ENCODE data around the gene PAPPA2. TPM values are rescaled to one million over a fixed set of nuclear protein-coding genes. Genes with fewer than 3 reads are reported as not detected.
"Not testable (repeated sequence)": the region's sequence is repeated elsewhere in the genome, so short reads cannot be mapped to it uniquely, and the experiment has no call there.

Gene PAPPA2
- total RNA-seq, 1 donor from 2014 or later, result 1.6 TPM

DNA sequence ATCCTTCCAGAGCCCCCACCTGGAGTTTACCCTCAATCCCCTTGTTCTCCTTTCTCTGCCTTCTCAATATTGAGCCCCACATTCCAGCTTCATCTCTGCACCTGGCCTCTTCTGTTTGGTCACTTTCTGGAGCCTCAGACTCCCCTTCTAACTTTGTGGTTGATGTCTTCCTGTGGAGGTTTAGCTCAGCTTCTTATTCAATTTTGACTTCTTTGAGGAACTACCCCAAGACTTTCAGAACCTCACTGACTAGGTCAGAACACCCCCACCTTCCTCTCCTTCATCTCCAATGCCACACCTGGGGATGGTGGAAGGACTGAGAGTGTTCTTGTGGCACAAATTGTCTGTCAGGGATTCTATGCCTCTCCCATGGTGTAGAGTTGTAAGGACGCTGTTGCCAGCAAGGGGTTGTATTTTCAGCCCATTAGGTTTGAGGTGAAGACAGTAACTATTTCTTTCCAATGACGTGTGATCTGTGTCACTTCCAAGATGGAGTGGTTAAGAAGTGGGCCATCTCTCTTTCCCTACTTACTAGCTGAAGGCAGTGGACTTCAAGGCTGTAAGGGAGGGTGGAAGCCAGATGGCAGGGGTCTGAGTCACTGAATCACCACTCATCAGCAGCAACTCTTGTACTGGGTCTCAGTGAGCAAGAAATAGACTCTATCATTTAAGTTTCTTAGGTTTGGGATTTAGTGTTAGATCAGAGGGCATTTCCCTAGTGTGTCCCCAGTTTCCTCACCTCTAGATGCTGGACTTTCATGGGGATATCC, 80.6 kb downstream of the PAPPA2 start:
- intact Hi-C loops (cut with DNase I), result no loop called here
- no peak for DNase-seq (ENCODE audit: low spot score)

GRCh38 chr1:176545034-176545639, 82.2 kb downstream of the PAPPA2 start:
- ATAC-seq, result no peak
- no peak for DNase-seq (ENCODE audit: low spot score)
- intact Hi-C loops (cut with DNase I), result no loop called here

More for the DNA sequence above, 80.6 kb downstream of the PAPPA2 start:
- no peak for ATAC-seq

DNA sequence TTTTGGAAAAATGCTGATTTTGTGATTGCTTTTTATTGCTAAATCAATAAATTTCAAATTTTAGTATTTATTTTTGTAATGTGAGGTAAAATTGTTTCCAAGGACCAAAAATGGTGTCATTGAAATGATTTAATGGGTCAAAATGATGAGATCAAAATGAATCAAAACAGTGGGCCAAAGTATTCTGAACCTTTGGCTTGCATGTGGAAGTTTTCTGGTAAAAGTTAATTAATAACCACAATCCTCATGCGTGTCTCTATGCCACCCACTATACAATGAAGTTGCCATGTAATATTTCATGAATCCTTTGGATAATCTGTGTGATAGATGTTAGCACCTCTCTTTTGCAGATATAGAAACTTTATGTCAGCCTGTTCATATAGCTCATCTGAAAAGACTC, 83.8 kb downstream of the PAPPA2 start:
- intact Hi-C loops (cut with DNase I), result no loop called here
- ATAC-seq (no peak), DNase-seq (ENCODE audit: low spot score) (no peak)

- intact Hi-C loops (cut with DNase I), result no loop called here
- DNase-seq (ENCODE audit: low spot score), result no peak
- no peak for ATAC-seq
Measured at GRCh38 chr1:176551146-176551545, 88.2 kb downstream of the PAPPA2 start.

GRCh38 chr1:176552217-176552991, 89.4 kb downstream of the PAPPA2 start:
- no peak for ATAC-seq
- intact Hi-C loops (cut with DNase I), result no loop called here
- no peak for DNase-seq (ENCODE audit: low spot score)

GRCh38 chr1:176552999-176553398, 90.0 kb downstream of the PAPPA2 start:
- ATAC-seq, result no peak
- no peak for DNase-seq (ENCODE audit: low spot score)
- intact Hi-C loops (cut with DNase I), result no loop called here

DNA sequence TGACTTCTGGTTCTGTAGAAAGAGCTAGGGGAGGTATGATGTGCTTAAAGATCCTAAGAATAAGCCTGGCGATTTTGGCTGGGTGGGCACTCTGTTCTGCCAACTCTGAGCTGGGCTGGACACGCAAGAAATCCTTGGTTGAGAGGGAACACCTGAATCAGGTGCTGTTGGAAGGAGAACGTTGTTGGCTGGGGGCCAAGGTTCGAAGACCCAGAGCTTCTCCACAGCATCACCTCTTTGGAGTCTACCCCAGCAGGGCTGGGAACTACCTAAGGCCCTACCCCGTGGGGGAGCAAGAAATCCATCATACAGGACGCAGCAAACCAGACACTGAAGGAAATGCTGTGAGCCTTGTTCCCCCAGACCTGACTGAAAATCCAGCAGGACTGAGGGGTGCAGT, 93.3 kb downstream of the PAPPA2 start:
- ATAC-seq, result no peak
- intact Hi-C loops (cut with DNase I), result no loop called here
- DNase-seq (ENCODE audit: low spot score), result no peak

- no peak for DNase-seq (ENCODE audit: low spot score)
- ATAC-seq, result no peak
- intact Hi-C loops (cut with DNase I), result no loop called here
Measured at GRCh38 chr1:176557543-176558258, 94.7 kb downstream of the PAPPA2 start.

DNA sequence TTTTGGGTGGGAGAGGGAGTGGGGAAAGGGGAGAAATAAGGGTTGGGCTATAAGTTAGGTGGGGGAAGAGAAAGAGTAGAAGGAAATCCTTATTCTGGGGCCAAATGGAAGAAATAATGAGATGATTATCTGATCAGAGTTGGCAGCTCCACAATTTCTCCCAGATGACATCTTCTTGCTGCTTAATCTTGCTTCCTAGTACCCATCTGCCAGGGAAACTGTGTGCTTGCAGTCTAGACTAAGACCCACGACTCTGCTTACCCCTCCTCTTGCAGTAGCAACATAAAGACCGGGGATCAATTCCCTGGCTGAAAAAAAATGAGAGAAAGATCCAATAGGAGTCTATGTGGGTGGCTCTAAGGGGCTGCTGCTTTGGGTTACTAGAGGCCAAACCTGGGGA, 95.6 kb downstream of the PAPPA2 start:
- intact Hi-C loops (cut with DNase I), result no loop called here
- DNase-seq (ENCODE audit: low spot score) (no peak), ATAC-seq (no peak)

DNA sequence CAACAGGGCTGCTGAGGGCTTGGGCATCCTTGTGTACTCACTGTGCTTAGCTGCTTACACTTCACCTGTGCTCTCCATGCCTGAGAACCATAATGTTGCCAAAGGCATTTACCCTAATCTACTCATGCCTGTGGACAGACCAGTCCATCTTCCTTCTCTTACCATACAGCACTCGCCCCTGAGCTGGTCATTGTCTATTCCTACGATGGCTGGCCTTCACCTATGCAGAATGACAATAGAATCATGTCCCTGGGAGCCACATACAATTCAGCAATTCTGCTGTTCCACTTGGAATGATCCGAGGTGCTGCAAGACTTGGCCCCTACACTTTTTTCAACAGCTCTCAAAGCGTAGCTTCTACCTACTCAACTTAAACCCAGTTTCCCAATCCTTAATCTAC, 96.5 kb downstream of the PAPPA2 start:
- ATAC-seq, result no peak
- DNase-seq (ENCODE audit: low spot score), result no peak
- intact Hi-C loops (cut with DNase I), result no loop called here

GRCh38 chr1:176559878-176560277, 96.9 kb downstream of the PAPPA2 start:
- ATAC-seq, result peak; percentile 94
- intact Hi-C loops (cut with DNase I), result loop anchor here (10.0 kb wide), 1 partner anchor 285 kb away; no protein-coding TSS in a partner anchor
- DNase-seq (ENCODE audit: low spot score), result no peak

DNA sequence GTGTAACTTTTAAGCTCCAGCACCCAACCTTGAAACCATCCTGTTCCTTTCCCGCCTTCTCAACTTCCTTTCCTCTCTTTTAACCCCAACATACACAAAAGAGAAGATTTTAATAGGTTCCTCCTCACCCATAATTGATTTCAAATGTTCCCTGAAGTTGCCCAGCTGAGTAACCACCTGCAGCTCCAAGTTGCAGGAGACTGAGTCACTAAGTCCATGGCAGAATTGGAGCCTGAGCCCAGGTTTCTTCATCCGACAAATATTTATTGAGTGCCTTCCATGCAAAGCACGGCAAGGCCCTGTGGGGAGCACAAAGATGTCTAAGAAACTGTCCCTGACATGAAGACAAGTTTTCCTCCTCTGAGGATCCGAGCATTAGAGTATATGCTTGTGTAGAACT, 97.7 kb downstream of the PAPPA2 start:
- DNase-seq (ENCODE audit: low spot score), result no peak
- intact Hi-C loops (cut with DNase I), result loop anchor here (10.0 kb wide), 1 partner anchor 284 kb away; no protein-coding TSS in a partner anchor
- ATAC-seq, result no peak

DNA sequence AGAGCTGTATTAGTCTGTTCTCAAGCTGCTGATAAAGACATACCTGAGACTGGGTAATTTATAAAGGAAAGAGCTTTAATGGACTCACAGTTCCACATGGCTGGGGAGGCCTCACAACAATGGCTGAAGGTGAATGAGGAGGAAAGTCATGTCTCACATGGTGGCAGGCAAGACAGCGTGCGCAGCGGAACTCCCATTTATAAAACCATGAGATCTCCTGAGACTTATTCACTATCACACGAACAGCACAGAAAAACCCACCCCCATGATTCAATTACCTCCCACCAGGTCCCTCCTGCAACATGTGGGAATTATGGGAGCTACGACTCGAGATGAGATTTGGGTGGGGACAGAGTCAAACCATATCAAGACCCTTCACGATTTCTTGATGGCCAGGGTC, 98.8 kb downstream of the PAPPA2 start:
- ATAC-seq; DNase-seq (ENCODE audit: low spot score): not testable (repeated sequence)
- intact Hi-C loops (cut with DNase I), result loop anchor here (10.0 kb wide), 1 partner anchor 283 kb away; no protein-coding TSS in a partner anchor

GRCh38 chr1:176566004-176566975, 103.3 kb downstream of the PAPPA2 start:
- ATAC-seq (peak; percentile 71), DNase-seq (ENCODE audit: low spot score) (no peak)
- intact Hi-C loops (cut with DNase I), result loop anchor here (10.0 kb wide), 1 partner anchor 279 kb away; no protein-coding TSS in a partner anchor

DNA sequence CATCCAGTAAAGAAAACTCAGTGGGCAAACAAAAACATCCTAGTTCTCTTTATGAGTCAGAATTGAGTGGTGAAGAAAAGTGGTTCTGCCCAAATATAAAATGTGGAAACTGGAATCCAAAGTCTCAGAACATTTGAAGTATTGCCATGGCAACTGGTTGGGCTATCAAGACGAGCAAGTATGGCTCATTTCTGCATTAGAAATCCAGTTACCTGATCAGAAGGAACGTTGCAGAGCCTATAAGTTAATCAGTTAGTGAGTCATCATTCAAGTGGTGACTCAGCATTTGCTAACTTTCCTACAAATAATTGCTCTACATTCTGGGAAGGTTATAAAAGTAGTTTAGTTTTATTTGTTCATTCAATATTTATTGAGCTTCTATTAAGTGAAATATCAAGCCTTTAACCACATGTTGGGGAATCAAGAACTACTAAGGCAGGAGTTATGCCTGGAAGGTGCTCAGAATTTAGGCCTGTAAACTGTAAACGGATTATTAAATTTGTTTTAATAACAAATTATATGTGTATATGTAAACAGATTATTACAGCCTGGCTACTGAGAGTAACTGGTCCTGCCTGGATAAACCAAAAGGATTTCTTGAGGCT, 104.3 kb downstream of the PAPPA2 start:
- ATAC-seq (no peak), DNase-seq (ENCODE audit: low spot score) (no peak)
- intact Hi-C loops (cut with DNase I), result loop anchor here (10.0 kb wide), 1 partner anchor 278 kb away; no protein-coding TSS in a partner anchor

GRCh38 chr1:176568185-176568584, 105.2 kb downstream of the PAPPA2 start:
- intact Hi-C loops (cut with DNase I), result loop anchor here (10.0 kb wide), 1 partner anchor 277 kb away; no protein-coding TSS in a partner anchor
- ATAC-seq (no peak), DNase-seq (ENCODE audit: low spot score) (no peak)

GRCh38 chr1:176574756-176575155, 111.8 kb downstream of the PAPPA2 start:
- ATAC-seq, result no peak
- no peak for DNase-seq (ENCODE audit: low spot score)
- intact Hi-C loops (cut with DNase I), result no loop called here
